Thyroid gland (tissue), 4 donors: ENCODE results near the gene MBNL2. TPM values are rescaled to one million over a fixed set of nuclear protein-coding genes. Genes with fewer than 3 reads are reported as not detected.

Experiments
- DNase-seq, 2 donors: peaks; one replicate each; pipeline ENCODE4 v3.0.0-alpha.2; 2019
- H3K27ac ChIP-seq, 3 donors: fragments of 200-600 bp; sonication (generic); 1 replicate in 2 of 3; 2 replicates in 1 of 3; pipeline ENCODE4 v1.5.1; 2016 to 2019; ENCODE audit warnings: mild to moderate bottlenecking in 1 of 3, moderate library complexity in 1 of 3
- H3K27me3 ChIP-seq: fragments of 200-600 bp; sonication (generic); one replicate; pipeline ENCODE4 v1.5.1; 2019
- H3K36me3 ChIP-seq, 2 donors: fragments of 200-600 bp; sonication (generic); one replicate each; pipeline ENCODE4 v1.5.1; 2016 to 2019
- H3K4me1 ChIP-seq, 2 donors: fragments of 200-600 bp; sonication (generic); one replicate each; pipeline ENCODE4 v1.5.1; 2017 to 2019
- H3K4me3 ChIP-seq, 3 donors: fragments of 200-600 bp; sonication (generic); replicated peaks in 1 of 3; 1 replicate in 2 of 3; 2 replicates in 1 of 3; pipeline ENCODE4 v1.5.1; 2016; ENCODE audit warnings: mild to moderate bottlenecking in 1 of 3
- H3K9me3 ChIP-seq: fragments of 200-600 bp; sonication (generic); one replicate; pipeline ENCODE4 v1.5.1; 2017
- POLR2A ChIP-seq, 2 donors: fragments of 450-650 bp; IDR thresholded peaks; one replicate each; pipeline ENCODE4 v1.6.1; 2017; ENCODE audit warnings: antibody characterized with exemption in 2 of 2, mild to moderate bottlenecking in 2 of 2, moderate library complexity in 1 of 2
- WGBS, 2 donors: methylation state at CpG; one replicate each; pipeline ENCODE4 v1.1.5; 2017; 5-methylcytosine and 5-hydroxymethylcytosine counted together
- intact Hi-C: fragments of 100-400 bp; cut with DNase I; formaldehyde crosslinking; loops from one replicate; pipeline ENCODE4 v1.15.1; 2023
- total RNA-seq, 4 donors: library from RNA; depleted of rRNA; stranded (reverse); fragments of >200 nt; gene quantifications; one replicate each; pipeline ENCODE4 v1.2.3, GENCODE V29; 2016
- TF ChIP-seq, protein P1 (sequence below), 6 experiments: fragments of 200-600 bp in 3 of 6; fragments of 450-650 bp in 3 of 6; sonication (generic) in 3 of 6; IDR thresholded peaks; one replicate each; pipeline ENCODE4 v1.5.1; 2016 to 2019; ENCODE audit warnings: antibody characterized with exemption in 6 of 6, mild to moderate bottlenecking in 2 of 6, inconsistent platforms in 1 of 6, moderate library complexity in 1 of 6

The MBNL2 gene
- total RNA-seq, 4 donors from 2014 or later: 93.4 to 99.9 (median 98.3) TPM

DNA sequence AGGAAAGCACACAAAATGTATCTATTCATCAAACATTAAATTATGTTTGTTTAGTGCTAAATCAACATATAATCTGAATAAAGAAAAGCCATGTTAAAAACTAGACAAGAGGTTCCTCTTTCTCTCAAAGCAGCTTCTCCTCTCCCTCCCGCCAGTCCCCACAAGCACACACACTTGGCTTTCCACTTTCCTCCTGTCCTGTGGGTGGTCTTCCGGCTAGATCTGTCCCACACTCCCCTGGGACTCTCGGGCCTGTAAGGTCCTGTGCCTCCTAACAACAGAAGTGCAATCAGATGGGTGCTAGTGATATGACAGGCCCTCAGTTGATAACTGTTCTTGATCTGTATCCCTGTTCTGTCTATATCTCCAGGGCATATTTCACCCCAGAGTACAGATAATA lies 166.2 kb downstream of the MBNL2 start:
- no peaks in the 10 kb centered on the region for H3K9me3 ChIP-seq
- intact Hi-C loops: no loop called here
- peaks cover 25 to 27% of the 10 kb centered on the region in 2 donors for H3K4me1 ChIP-seq
- WGBS, 2 donors: 79 to 90% methylated on average over 3 of the region's 3 CpGs
- no peak overlapping the region for H3K27ac ChIP-seq
- TF ChIP-seq POLR2A (IDR thresholded peaks at IDR 0.05): no peak
- TF ChIP-seq, protein P1, sequence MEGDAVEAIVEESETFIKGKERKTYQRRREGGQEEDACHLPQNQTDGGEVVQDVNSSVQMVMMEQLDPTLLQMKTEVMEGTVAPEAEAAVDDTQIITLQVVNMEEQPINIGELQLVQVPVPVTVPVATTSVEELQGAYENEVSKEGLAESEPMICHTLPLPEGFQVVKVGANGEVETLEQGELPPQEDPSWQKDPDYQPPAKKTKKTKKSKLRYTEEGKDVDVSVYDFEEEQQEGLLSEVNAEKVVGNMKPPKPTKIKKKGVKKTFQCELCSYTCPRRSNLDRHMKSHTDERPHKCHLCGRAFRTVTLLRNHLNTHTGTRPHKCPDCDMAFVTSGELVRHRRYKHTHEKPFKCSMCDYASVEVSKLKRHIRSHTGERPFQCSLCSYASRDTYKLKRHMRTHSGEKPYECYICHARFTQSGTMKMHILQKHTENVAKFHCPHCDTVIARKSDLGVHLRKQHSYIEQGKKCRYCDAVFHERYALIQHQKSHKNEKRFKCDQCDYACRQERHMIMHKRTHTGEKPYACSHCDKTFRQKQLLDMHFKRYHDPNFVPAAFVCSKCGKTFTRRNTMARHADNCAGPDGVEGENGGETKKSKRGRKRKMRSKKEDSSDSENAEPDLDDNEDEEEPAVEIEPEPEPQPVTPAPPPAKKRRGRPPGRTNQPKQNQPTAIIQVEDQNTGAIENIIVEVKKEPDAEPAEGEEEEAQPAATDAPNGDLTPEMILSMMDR (IDR thresholded peaks at IDR 0.05): no peak
- peaks cover 0 to 4% of the 10 kb centered on the region in 2 donors for H3K36me3 ChIP-seq
- no peaks in the 10 kb centered on the region for H3K27me3 ChIP-seq
- DNase-seq: no peak
- H3K4me3 ChIP-seq: no peak overlapping the region

DNA sequence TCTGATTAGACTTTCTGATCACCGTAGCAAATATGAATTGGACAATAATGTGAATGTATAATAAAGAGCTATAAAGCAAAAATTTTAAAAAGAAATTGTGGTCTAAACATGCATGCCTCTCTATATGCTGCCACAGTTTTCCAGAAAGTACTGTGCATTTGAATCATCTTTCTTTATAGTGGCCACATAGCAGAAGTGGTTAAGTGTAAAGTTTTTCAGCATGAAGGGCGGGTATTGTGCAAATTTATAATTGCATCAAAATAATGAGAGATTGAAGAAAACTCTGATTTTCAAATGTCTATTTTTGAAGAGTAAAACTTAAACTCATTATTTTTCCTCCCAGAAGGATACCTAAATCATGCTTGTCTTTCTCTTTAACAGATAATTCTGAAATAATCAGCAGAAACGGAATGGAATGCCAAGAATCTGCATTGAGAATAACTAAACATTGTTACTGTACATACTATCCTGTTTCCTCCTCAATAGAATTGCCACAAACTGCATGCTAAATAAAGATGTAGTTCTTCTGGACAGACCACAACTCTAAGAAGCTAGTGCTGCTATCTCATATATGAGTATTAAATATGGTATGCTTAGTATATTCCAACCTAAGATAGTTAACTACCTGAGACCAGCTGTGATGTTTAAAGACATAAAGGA lies 168.9 kb downstream of the MBNL2 start:
- intact Hi-C loops: no loop called here
- DNase-seq: no peak
- Histone ChIP-seq H3K9me3 (no peaks in the 10 kb centered on the region), H3K27ac (no peak overlapping the region), H3K36me3 (peaks cover 0 to 4% of the 10 kb centered on the region in 2 donors), H3K4me3 (no peak overlapping the region), H3K27me3 (no peaks in the 10 kb centered on the region), H3K4me1 (peaks cover 1 to 4% of the 10 kb centered on the region in 2 donors)
- WGBS, 2 donors: 87 to 90% methylated on average over 3 of the region's 3 CpGs
- TF ChIP-seq, protein P1 (IDR thresholded peaks at IDR 0.05): no peak
- no peak for TF ChIP-seq POLR2A (IDR thresholded peaks at IDR 0.05)

DNA sequence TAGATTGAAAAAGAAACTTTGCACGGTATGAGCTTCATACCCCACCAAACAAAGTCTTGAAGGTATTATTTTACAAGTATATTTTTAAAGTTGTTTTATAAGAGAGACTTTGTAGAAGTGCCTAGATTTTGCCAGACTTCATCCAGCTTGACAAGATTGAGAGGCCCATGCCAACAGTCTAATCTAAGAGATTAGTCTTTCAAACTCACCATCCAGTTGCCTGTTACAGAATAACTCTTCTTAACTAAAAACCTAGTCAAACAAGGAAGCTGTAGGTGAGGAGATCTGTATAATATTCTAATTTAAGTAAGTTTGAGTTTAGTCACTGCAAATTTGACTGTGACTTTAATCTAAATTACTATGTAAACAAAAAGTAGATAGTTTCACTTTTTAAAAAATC lies 169.9 kb downstream of the MBNL2 start:
- TF ChIP-seq POLR2A (IDR thresholded peaks at IDR 0.05): no peak
- TF ChIP-seq, protein P1 (IDR thresholded peaks at IDR 0.05): no peak
- peaks cover 0 to 3% of the 10 kb centered on the region in 2 donors for H3K4me1 ChIP-seq
- H3K36me3 ChIP-seq: peaks cover 0 to 4% of the 10 kb centered on the region in 2 donors
- H3K27ac ChIP-seq: no peak overlapping the region
- intact Hi-C loops: no loop called here
- no peaks in the 10 kb centered on the region for H3K9me3 ChIP-seq
- H3K27me3 ChIP-seq: no peaks in the 10 kb centered on the region
- 79% methylated on average over 1 of the region's 1 CpG for WGBS, 2 donors
- H3K4me3 ChIP-seq: no peak overlapping the region
- DNase-seq: no peak

DNA sequence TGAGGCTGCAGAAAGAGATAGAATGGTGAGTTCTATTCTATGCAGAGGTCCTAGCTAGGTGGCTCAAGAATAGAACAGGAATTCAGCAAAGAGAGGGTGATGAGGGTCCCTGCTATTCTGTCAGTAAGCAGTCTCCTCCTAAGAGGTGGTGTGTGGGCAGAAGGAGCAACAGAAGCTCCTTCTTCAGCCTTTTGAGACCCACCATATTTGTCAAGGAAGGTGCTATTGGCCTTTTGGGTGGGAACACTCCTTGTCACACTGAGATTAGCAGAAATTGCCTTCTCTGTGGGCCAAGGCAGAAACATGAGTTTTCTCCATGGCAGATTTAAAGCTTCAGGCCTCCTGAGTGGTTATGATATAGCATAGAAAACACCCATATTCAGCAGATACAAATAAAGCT lies 172.4 kb downstream of the MBNL2 start:
- intact Hi-C loops: no loop called here
- no peak for DNase-seq

More for the DNA sequence above, 172.4 kb downstream of the MBNL2 start:
- Histone ChIP-seq H3K4me3 (no peak overlapping the region), H3K27me3 (no peaks in the 10 kb centered on the region), H3K9me3 (no peaks in the 10 kb centered on the region), H3K36me3 (peaks cover 0 to 4% of the 10 kb centered on the region in 2 donors), H3K27ac (no peak overlapping the region), H3K4me1 (peaks cover 0 to 4% of the 10 kb centered on the region in 2 donors)
- TF ChIP-seq, protein P1 (IDR thresholded peaks at IDR 0.05): no peak
- TF ChIP-seq POLR2A (IDR thresholded peaks at IDR 0.05): no peak
